ENCODE results near the gene TCF25. TPM values are rescaled to one million over a fixed set of nuclear protein-coding genes. Genes with fewer than 3 reads are reported as not detected.

TCF25 gene
- total RNA-seq, 1 experiment from 2014 or later, result 155 TPM

DNA sequence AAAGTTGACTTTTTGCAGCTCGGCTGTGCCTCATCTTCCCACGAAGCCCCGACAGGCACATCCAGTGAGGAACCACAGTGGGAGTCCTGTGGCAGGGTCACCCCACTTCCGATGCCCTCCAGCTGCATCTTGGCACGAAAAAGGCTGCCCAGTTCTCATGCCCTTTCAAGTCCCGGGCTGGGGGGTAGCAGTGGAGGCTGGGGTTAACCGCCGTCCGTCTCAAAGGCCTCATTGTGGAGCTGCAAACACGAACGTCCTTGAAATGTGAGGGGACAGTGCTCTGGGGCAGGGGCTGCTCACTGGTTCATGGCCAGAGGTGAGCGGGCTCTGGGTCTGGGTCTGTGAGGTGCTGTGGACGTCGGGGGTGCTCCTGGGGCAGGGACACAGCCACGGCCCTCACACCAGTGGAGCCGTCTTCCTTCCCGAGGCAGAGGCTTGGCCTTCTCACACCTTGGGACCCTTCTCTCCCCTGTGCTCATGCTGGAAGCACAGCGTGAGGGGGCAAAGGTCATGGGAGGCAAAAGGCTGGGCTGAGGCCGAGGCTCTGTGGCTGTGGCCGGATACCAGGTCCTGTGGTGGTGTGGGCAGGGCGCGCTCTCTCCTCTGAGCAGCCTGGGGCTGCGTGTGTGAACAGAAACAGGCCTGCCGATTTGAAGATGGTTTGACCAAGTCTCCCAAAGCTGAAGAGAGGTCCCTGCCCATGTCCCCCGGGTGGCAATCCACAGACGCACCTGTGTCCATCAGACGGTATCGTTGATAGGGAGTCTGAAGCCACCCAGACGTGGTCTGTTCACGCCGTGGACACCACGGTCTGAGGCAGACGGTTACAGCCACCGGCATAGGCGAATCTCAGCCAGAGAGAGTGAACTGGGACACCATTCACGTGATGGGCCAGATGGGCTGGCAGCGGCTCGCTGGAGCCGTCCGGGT lies 42.2 kb downstream of the TCF25 start:
- CTCF ChIA-PET, result no interaction called here

DNA sequence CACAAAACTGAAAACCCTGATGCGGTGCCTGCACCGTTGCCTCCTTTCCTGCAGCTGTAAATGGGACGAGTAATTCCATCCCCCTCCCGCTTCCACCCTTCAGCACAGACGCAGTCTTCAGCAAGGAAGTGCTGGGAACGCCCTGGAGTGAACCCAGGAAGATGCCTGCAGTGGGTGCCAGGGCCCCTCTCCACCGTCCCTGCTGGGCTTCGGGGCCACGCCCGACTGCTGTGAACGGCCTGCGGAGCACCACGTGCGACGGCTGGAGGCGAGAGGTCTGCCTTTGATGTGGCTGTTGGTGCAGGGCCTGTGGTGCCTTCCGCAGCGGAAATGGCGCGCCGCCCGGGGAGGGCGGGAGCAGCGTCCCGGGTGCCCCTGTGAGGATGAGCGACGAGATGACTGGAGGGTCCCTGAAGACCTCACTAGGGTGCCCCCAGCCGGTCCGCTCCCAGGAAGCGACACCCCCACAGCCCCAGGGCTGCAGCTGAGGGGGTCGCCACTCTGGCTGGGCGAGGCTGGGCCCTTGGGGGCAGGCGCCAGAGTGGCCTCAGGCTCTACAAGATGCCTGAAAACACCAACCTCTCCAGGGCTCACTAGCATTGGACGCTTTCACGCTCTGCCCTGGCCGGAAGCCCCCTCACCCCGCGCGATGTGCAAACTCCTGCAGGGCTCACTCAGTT lies 44.5 kb downstream of the TCF25 start:
- no peaks in the 10 kb centered on the region for H3K36me3 Mint-ChIP-seq
- no peak overlapping the region for H3K27ac Mint-ChIP-seq
- POLR2A ChIA-PET, result interaction anchor here (1.1 to 1.3 kb wide), 3 partner anchors 8 to 55 kb away, joined by 3 to 6 read pairs (median 5); no protein-coding TSS in a partner anchor
- H3K9me3 Mint-ChIP-seq, result no peaks in the 10 kb centered on the region
- ATAC-seq, result peak; percentile 11
- DNase-seq (ENCODE audit: low spot score), result peak; percentile 40
- H3K4me3 Mint-ChIP-seq, result peak overlapping the region; percentile 75
- peaks cover 33% of the 10 kb centered on the region for H3K27me3 Mint-ChIP-seq (ENCODE audit: low read depth)
- CTCF ChIA-PET, result interaction anchor here (1.0 to 2.1 kb wide), 8 partner anchors 8 to 211 kb away, joined by 3 to 29 read pairs (median 4); partner anchors contain the start of gene SPIRE2
- H3K4me1 Mint-ChIP-seq, result peaks cover 19% of the 10 kb centered on the region
- TF ChIP-seq, protein P1, sequence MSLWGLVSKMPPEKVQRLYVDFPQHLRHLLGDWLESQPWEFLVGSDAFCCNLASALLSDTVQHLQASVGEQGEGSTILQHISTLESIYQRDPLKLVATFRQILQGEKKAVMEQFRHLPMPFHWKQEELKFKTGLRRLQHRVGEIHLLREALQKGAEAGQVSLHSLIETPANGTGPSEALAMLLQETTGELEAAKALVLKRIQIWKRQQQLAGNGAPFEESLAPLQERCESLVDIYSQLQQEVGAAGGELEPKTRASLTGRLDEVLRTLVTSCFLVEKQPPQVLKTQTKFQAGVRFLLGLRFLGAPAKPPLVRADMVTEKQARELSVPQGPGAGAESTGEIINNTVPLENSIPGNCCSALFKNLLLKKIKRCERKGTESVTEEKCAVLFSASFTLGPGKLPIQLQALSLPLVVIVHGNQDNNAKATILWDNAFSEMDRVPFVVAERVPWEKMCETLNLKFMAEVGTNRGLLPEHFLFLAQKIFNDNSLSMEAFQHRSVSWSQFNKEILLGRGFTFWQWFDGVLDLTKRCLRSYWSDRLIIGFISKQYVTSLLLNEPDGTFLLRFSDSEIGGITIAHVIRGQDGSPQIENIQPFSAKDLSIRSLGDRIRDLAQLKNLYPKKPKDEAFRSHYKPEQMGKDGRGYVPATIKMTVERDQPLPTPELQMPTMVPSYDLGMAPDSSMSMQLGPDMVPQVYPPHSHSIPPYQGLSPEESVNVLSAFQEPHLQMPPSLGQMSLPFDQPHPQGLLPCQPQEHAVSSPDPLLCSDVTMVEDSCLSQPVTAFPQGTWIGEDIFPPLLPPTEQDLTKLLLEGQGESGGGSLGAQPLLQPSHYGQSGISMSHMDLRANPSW (CRISPR knock-in tag; conservative IDR thresholded peaks at IDR 0.05; ENCODE audit: low read depth), result no peak
- TF ChIP-seq, protein P2, sequence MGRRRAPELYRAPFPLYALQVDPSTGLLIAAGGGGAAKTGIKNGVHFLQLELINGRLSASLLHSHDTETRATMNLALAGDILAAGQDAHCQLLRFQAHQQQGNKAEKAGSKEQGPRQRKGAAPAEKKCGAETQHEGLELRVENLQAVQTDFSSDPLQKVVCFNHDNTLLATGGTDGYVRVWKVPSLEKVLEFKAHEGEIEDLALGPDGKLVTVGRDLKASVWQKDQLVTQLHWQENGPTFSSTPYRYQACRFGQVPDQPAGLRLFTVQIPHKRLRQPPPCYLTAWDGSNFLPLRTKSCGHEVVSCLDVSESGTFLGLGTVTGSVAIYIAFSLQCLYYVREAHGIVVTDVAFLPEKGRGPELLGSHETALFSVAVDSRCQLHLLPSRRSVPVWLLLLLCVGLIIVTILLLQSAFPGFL (CRISPR knock-in tag; IDR thresholded peaks at IDR 0.05; ENCODE audit: borderline replicate concordance), result peak; percentile 56; the same call in 1 of the 2 replicates
- TF ChIP-seq, protein P3, sequence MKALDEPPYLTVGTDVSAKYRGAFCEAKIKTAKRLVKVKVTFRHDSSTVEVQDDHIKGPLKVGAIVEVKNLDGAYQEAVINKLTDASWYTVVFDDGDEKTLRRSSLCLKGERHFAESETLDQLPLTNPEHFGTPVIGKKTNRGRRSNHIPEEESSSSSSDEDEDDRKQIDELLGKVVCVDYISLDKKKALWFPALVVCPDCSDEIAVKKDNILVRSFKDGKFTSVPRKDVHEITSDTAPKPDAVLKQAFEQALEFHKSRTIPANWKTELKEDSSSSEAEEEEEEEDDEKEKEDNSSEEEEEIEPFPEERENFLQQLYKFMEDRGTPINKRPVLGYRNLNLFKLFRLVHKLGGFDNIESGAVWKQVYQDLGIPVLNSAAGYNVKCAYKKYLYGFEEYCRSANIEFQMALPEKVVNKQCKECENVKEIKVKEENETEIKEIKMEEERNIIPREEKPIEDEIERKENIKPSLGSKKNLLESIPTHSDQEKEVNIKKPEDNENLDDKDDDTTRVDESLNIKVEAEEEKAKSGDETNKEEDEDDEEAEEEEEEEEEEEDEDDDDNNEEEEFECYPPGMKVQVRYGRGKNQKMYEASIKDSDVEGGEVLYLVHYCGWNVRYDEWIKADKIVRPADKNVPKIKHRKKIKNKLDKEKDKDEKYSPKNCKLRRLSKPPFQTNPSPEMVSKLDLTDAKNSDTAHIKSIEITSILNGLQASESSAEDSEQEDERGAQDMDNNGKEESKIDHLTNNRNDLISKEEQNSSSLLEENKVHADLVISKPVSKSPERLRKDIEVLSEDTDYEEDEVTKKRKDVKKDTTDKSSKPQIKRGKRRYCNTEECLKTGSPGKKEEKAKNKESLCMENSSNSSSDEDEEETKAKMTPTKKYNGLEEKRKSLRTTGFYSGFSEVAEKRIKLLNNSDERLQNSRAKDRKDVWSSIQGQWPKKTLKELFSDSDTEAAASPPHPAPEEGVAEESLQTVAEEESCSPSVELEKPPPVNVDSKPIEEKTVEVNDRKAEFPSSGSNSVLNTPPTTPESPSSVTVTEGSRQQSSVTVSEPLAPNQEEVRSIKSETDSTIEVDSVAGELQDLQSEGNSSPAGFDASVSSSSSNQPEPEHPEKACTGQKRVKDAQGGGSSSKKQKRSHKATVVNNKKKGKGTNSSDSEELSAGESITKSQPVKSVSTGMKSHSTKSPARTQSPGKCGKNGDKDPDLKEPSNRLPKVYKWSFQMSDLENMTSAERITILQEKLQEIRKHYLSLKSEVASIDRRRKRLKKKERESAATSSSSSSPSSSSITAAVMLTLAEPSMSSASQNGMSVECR (CRISPR knock-in tag; IDR thresholded peaks at IDR 0.05; ENCODE audit: borderline replicate concordance), result peak; percentile 79
- no peak for TF ChIP-seq ZBTB21 (CRISPR knock-in tag; IDR thresholded peaks at IDR 0.05; ENCODE audit: borderline replicate concordance)
- TF ChIP-seq, protein P4, sequence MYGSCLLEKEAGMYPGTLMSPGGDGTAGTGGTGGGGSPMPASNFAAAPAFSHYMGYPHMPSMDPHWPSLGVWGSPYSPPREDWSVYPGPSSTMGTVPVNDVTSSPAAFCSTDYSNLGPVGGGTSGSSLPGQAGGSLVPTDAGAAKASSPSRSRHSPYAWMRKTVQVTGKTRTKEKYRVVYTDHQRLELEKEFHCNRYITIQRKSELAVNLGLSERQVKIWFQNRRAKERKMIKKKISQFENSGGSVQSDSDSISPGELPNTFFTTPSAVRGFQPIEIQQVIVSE (CRISPR knock-in tag; IDR thresholded peaks at IDR 0.05; ENCODE audit: borderline replicate concordance), result no peak
- TF ChIP-seq, protein P5, sequence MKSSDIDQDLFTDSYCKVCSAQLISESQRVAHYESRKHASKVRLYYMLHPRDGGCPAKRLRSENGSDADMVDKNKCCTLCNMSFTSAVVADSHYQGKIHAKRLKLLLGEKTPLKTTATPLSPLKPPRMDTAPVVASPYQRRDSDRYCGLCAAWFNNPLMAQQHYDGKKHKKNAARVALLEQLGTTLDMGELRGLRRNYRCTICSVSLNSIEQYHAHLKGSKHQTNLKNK (CRISPR knock-in tag; IDR thresholded peaks at IDR 0.05), result no peak
- TF ChIP-seq, protein P6, sequence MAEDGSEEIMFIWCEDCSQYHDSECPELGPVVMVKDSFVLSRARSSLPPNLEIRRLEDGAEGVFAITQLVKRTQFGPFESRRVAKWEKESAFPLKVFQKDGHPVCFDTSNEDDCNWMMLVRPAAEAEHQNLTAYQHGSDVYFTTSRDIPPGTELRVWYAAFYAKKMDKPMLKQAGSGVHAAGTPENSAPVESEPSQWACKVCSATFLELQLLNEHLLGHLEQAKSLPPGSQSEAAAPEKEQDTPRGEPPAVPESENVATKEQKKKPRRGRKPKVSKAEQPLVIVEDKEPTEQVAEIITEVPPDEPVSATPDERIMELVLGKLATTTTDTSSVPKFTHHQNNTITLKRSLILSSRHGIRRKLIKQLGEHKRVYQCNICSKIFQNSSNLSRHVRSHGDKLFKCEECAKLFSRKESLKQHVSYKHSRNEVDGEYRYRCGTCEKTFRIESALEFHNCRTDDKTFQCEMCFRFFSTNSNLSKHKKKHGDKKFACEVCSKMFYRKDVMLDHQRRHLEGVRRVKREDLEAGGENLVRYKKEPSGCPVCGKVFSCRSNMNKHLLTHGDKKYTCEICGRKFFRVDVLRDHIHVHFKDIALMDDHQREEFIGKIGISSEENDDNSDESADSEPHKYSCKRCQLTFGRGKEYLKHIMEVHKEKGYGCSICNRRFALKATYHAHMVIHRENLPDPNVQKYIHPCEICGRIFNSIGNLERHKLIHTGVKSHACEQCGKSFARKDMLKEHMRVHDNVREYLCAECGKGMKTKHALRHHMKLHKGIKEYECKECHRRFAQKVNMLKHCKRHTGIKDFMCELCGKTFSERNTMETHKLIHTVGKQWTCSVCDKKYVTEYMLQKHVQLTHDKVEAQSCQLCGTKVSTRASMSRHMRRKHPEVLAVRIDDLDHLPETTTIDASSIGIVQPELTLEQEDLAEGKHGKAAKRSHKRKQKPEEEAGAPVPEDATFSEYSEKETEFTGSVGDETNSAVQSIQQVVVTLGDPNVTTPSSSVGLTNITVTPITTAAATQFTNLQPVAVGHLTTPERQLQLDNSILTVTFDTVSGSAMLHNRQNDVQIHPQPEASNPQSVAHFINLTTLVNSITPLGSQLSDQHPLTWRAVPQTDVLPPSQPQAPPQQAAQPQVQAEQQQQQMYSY (CRISPR knock-in tag; IDR thresholded peaks at IDR 0.05), result no peak
- TF ChIP-seq, protein P7, sequence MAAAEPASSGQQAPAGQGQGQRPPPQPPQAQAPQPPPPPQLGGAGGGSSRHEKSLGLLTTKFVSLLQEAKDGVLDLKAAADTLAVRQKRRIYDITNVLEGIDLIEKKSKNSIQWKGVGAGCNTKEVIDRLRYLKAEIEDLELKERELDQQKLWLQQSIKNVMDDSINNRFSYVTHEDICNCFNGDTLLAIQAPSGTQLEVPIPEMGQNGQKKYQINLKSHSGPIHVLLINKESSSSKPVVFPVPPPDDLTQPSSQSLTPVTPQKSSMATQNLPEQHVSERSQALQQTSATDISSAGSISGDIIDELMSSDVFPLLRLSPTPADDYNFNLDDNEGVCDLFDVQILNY (CRISPR knock-in tag; IDR thresholded peaks at IDR 0.05), result peak; percentile 87

More for the DNA sequence above, 42.2 kb downstream of the TCF25 start:
- POLR2A ChIA-PET, result no interaction called here
- Mint-ChIP-seq H3K9me3 (no peaks in the 10 kb centered on the region), H3K27ac (no peak overlapping the region), H3K36me3 (peaks cover 3% of the 10 kb centered on the region; the same call in 1 of the 2 replicates), H3K27me3 (ENCODE audit: low read depth) (peaks cover 21% of the 10 kb centered on the region), H3K4me1 (0 out of 2 replicates have a peak, but pooled peaks cover 3% of the 10 kb centered on the region), H3K4me3 (no peak overlapping the region; the same call in 1 of the 2 replicates)
- DNase-seq (ENCODE audit: low spot score) (no peak), ATAC-seq (no peak)
- TF ChIP-seq GABPB1 (CRISPR knock-in tag; IDR thresholded peaks at IDR 0.05), result peak; percentile 57; the same call in 1 of the 2 replicates
- TF ChIP-seq, protein P8, sequence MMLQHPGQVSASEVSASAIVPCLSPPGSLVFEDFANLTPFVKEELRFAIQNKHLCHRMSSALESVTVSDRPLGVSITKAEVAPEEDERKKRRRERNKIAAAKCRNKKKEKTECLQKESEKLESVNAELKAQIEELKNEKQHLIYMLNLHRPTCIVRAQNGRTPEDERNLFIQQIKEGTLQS (CRISPR knock-in tag; conservative IDR thresholded peaks at IDR 0.05), result 0 out of 2 replicates have a peak, but pooled peaks have one; percentile 57
- TF ChIP-seq, protein P9, sequence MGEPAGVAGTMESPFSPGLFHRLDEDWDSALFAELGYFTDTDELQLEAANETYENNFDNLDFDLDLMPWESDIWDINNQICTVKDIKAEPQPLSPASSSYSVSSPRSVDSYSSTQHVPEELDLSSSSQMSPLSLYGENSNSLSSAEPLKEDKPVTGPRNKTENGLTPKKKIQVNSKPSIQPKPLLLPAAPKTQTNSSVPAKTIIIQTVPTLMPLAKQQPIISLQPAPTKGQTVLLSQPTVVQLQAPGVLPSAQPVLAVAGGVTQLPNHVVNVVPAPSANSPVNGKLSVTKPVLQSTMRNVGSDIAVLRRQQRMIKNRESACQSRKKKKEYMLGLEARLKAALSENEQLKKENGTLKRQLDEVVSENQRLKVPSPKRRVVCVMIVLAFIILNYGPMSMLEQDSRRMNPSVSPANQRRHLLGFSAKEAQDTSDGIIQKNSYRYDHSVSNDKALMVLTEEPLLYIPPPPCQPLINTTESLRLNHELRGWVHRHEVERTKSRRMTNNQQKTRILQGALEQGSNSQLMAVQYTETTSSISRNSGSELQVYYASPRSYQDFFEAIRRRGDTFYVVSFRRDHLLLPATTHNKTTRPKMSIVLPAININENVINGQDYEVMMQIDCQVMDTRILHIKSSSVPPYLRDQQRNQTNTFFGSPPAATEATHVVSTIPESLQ (CRISPR knock-in tag; IDR thresholded peaks at IDR 0.05), result no peak
- no peak for TF ChIP-seq ZNF232 (CRISPR knock-in tag; IDR thresholded peaks at IDR 0.05)
- TF ChIP-seq NFE2L1 (CRISPR knock-in tag; IDR thresholded peaks at IDR 0.05), result no peak
